ENCODE measurements around the gene TECPR2. TPM values are rescaled to one million over a fixed set of nuclear protein-coding genes. Genes with fewer than 3 reads are reported as not detected.
A peak's percentile ranks its signal among the peaks of the same experiment; 100 is the strongest.

The TECPR2 gene
- total and polyA plus RNA-seq, 2 of the 13 experiments (the other 11 are each of a cell fraction or from before 2014, with no cell fraction given): 3.5 to 5.7 TPM

DNA sequence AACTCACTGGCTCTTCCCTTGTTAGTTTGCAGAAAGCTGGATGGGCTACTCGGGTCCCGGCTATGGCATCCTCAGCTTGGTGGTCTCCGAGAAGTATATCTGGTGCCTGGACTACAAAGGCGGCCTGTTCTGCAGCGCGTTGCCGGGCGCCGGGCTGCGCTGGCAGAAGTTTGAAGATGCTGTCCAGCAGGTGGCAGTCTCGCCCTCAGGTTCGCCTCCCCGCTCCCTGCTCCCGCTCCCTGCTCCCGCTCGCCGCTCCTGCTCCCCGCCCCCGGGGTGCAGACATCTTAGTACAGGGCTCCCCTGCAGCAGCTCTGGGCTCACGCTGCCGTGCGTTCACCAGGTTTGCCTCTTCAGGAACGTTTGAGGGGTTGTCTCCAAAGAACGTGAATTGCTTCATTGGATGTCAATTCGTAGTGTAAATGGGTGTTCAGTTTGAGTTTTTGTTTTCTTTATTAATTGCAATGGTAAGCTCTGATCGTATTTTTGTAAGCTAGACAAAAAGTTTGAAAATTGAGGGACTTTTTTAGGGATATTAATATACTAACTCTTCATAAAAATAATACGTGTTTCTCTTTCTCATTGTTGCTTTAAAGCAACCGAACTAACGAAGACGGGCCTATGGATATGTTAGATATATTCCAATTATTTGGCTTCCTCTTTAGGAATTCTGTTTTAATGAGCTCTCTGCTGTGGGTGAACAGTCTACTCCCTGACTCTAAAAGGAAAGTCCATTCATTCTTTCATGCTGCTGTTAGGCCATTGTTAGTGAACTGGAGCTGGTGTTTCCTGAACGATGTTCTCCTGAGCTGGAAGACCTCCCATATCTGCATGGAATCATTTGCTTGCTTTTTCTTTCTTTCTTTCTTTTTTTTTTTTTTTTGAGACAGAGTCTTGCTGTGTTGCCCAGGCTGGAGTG, 75.5 kb downstream of the TECPR2 start (continued):
- TF ChIP-seq NPAS2 (CRISPR knock-in tag; IDR thresholded peaks at IDR 0.05; ENCODE audit: borderline replicate concordance): no peak
- no peak for TF ChIP-seq BHLHE40 (IDR thresholded peaks at IDR 0.05; ENCODE audit: low read length)
- no peak for TF ChIP-seq CHD4 (IDR thresholded peaks at IDR 0.05; ENCODE audit: borderline replicate concordance, low read length)
- no peak for TF ChIP-seq RBM39 (IDR thresholded peaks at IDR 0.05; ENCODE audit: low read depth, low read length, poor library complexity, severe bottlenecking)
- TF ChIP-seq, protein P1, sequence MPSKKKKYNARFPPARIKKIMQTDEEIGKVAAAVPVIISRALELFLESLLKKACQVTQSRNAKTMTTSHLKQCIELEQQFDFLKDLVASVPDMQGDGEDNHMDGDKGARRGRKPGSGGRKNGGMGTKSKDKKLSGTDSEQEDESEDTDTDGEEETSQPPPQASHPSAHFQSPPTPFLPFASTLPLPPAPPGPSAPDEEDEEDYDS (CRISPR knock-in tag; IDR thresholded peaks at IDR 0.05): 0 out of 2 replicates have a peak, but pooled peaks have one; percentile 14
- TF ChIP-seq, protein P2, sequence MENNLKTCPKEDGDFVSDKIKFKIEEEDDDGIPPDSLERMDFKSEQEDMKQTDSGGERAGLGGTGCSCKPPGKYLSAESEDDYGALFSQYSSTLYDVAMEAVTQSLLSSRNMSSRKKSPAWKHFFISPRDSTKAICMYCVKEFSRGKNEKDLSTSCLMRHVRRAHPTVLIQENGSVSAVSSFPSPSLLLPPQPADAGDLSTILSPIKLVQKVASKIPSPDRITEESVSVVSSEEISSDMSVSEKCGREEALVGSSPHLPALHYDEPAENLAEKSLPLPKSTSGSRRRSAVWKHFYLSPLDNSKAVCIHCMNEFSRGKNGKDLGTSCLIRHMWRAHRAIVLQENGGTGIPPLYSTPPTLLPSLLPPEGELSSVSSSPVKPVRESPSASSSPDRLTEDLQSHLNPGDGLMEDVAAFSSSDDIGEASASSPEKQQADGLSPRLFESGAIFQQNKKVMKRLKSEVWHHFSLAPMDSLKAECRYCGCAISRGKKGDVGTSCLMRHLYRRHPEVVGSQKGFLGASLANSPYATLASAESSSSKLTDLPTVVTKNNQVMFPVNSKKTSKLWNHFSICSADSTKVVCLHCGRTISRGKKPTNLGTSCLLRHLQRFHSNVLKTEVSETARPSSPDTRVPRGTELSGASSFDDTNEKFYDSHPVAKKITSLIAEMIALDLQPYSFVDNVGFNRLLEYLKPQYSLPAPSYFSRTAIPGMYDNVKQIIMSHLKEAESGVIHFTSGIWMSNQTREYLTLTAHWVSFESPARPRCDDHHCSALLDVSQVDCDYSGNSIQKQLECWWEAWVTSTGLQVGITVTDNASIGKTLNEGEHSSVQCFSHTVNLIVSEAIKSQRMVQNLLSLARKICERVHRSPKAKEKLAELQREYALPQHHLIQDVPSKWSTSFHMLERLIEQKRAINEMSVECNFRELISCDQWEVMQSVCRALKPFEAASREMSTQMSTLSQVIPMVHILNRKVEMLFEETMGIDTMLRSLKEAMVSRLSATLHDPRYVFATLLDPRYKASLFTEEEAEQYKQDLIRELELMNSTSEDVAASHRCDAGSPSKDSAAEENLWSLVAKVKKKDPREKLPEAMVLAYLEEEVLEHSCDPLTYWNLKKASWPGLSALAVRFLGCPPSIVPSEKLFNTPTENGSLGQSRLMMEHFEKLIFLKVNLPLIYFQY (CRISPR knock-in tag; IDR thresholded peaks at IDR 0.05; ENCODE audit: borderline replicate concordance): 0 out of 2 replicates have a peak, but pooled peaks have one; percentile 62
- TF ChIP-seq HNF4G (IDR thresholded peaks at IDR 0.05; ENCODE audit: borderline replicate concordance, low read depth, low read length): no peak
- TF ChIP-seq HNF4G (CRISPR knock-in tag; IDR thresholded peaks at IDR 0.05; ENCODE audit: borderline replicate concordance, low read depth): no peak
- TF ChIP-seq STAT5B (CRISPR knock-in tag; IDR thresholded peaks at IDR 0.05): no peak
- TF ChIP-seq POLR2AphosphoS5 (IDR thresholded peaks at IDR 0.05; ENCODE audit: low read depth, low read length): no peak
- TF ChIP-seq ZNF382 (CRISPR knock-in tag; IDR thresholded peaks at IDR 0.05; ENCODE audit: borderline replicate concordance): no peak
- peak; percentile 42; the same call in 1 of the 2 replicates for TF ChIP-seq ELF3 (CRISPR knock-in tag; IDR thresholded peaks at IDR 0.05)
- no peak for TF ChIP-seq ZNF562 (CRISPR knock-in tag; IDR thresholded peaks at IDR 0.05; ENCODE audit: borderline replicate concordance)
- TF ChIP-seq, protein P3, sequence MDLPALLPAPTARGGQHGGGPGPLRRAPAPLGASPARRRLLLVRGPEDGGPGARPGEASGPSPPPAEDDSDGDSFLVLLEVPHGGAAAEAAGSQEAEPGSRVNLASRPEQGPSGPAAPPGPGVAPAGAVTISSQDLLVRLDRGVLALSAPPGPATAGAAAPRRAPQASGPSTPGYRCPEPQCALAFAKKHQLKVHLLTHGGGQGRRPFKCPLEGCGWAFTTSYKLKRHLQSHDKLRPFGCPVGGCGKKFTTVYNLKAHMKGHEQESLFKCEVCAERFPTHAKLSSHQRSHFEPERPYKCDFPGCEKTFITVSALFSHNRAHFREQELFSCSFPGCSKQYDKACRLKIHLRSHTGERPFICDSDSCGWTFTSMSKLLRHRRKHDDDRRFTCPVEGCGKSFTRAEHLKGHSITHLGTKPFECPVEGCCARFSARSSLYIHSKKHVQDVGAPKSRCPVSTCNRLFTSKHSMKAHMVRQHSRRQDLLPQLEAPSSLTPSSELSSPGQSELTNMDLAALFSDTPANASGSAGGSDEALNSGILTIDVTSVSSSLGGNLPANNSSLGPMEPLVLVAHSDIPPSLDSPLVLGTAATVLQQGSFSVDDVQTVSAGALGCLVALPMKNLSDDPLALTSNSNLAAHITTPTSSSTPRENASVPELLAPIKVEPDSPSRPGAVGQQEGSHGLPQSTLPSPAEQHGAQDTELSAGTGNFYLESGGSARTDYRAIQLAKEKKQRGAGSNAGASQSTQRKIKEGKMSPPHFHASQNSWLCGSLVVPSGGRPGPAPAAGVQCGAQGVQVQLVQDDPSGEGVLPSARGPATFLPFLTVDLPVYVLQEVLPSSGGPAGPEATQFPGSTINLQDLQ (CRISPR knock-in tag; IDR thresholded peaks at IDR 0.05): no peak
- no peak for TF ChIP-seq ZNF878 (CRISPR knock-in tag; IDR thresholded peaks at IDR 0.05)
- 0 out of 2 replicates have a peak, but pooled peaks have one; percentile 21 for TF ChIP-seq ZNF280D (CRISPR knock-in tag; IDR thresholded peaks at IDR 0.05)
- TF ChIP-seq AKAP8 (CRISPR knock-in tag; IDR thresholded peaks at IDR 0.05): 0 out of 2 replicates have a peak, but pooled peaks have one; percentile 27
- TF ChIP-seq NFE2L2 (IDR thresholded peaks at IDR 0.05; ENCODE audit: low read length): no peak
